GM19452 (cell line): ENCODE data around the gene GAA.

Source experiments
- ATAC-seq: cut with Tn5 transposase; IDR thresholded peaks from one replicate; pipeline ENCODE4 v1.9.1; 2021; ENCODE audit not compliant: unreplicated experiment

GAA gene

GRCh38 chr17:80101011-80101945 lies at the start of gene GAA:
GAA (plus strand) TSS chr17:80101581; CDS start chr17:80104587, 3,006 bp downstream.
- peak; percentile 59 for ATAC-seq

- ATAC-seq: no peak
These were observed 49.7 kb upstream of the GAA start for GRCh38 chr17:80051681-80052080.

- no peak for ATAC-seq
These were observed 48.3 kb upstream of the GAA start for GRCh38 chr17:80053102-80053501.

GRCh38 chr17:80055597-80055996 lies 45.8 kb upstream of the GAA start:
- no peak for ATAC-seq

GRCh38 chr17:80058311-80058955 lies 42.9 kb upstream of the GAA start:
- no peak for ATAC-seq

GRCh38 chr17:80060644-80061043 lies 40.7 kb upstream of the GAA start:
- ATAC-seq: no peak

- ATAC-seq: no peak
These were observed 40.0 kb upstream of the GAA start for GRCh38 chr17:80061421-80061820.

GRCh38 chr17:80063830-80064585 lies 37.4 kb upstream of the GAA start:
- no peak for ATAC-seq

GRCh38 chr17:80064696-80065095 lies 36.7 kb upstream of the GAA start:
- ATAC-seq: no peak

- ATAC-seq: no peak
These were observed 35.8 kb upstream of the GAA start for GRCh38 chr17:80065478-80066170.

- ATAC-seq: no peak
These were observed 33.9 kb upstream of the GAA start for GRCh38 chr17:80067393-80067986.

- no peak for ATAC-seq
These were observed 32.8 kb upstream of the GAA start for GRCh38 chr17:80068301-80069222.

- ATAC-seq: no peak
These were observed 30.8 kb upstream of the GAA start for GRCh38 chr17:80070375-80071115.

GRCh38 chr17:80071116-80071841 lies 30.1 kb upstream of the GAA start:
- ATAC-seq: no peak

GRCh38 chr17:80072410-80072809 lies 29.0 kb upstream of the GAA start:
- no peak for ATAC-seq

- no peak for ATAC-seq
These were observed 21.3 kb upstream of the GAA start for GRCh38 chr17:80080081-80080480.

GRCh38 chr17:80081596-80081995 lies 19.8 kb upstream of the GAA start:
- no peak for ATAC-seq
